ENCODE measurements around the gene JUND.
A peak's percentile ranks its signal among the peaks of the same experiment; 100 is the strongest.

JUND gene

GRCh38 chr19:18289471-18290301 is 8.3 kb upstream of the JUND start:
- no peak for DNase-seq

GRCh38 chr19:18287836-18288772 is 6.7 kb upstream of the JUND start:
- DNase-seq = no peak

- DNase-seq = no peak
Measured at GRCh38 chr19:18286973-18287635, 5.7 kb upstream of the JUND start.

- DNase-seq = no peak
Measured at GRCh38 chr19:18284712-18285360, 3.4 kb upstream of the JUND start.

- no peak for DNase-seq
Measured at GRCh38 chr19:18283338-18283737, 1.9 kb upstream of the JUND start.

GRCh38 chr19:18282788-18283141 is 1.3 kb upstream of the JUND start:
- peak; percentile 37 for DNase-seq

- peak; percentile 47 for DNase-seq
Measured at GRCh38 chr19:18282021-18282787, 782 bp upstream of the JUND start.

GRCh38 chr19:18280247-18281081 is 958 bp downstream of the JUND start:
- DNase-seq = peak; percentile 91

GRCh38 chr19:18279516-18280246 is 1.7 kb downstream of the JUND start:
- peak; percentile 98 for DNase-seq

GRCh38 chr19:18279266-18279515 is 2.2 kb downstream of the JUND start:
- DNase-seq = no peak

GRCh38 chr19:18278521-18279265 is 2.7 kb downstream of the JUND start:
- no peak for DNase-seq

GRCh38 chr19:18274781-18275356 is 6.6 kb downstream of the JUND start:
- DNase-seq = no peak

GRCh38 chr19:18274219-18274780 is 7.1 kb downstream of the JUND start, which contains the start of gene IQCN:
IQCN (minus strand) TSS chr19:18274452; CDS start chr19:18269478, 4,974 bp downstream.
- no peak for DNase-seq

GRCh38 chr19:18273561-18274218 is 7.7 kb downstream of the JUND start:
- DNase-seq = no peak

GRCh38 chr19:18271433-18271841 is 10.0 kb downstream of the JUND start:
- DNase-seq = no peak

- no peak for DNase-seq
Measured at GRCh38 chr19:18270326-18270725, 11.1 kb downstream of the JUND start.

GRCh38 chr19:18269070-18269723 is 12.2 kb downstream of the JUND start:
- DNase-seq = no peak

Data from RPMI8226 (cell line).